IMR-90 (cell line): ENCODE results near the gene RPAP2. TPM values are rescaled to one million over a fixed set of nuclear protein-coding genes. Genes with fewer than 3 reads are reported as not detected.

Experiments used
- ATAC-seq: fragments of 200-7000 bp; cut with Tn5 transposase; 2 replicates; pipeline ENCODE4 v1.9.1; 2020; ENCODE audit warnings: low read depth, mild to moderate bottlenecking, moderate library complexity
- BruUV-seq: library from RNA; stranded (reverse); fragments of 400-500 nt; replicated peaks from 2 replicates; lab custom pipeline; 2021; lab: Mats Ljungman, UMichigan
- CTCF ChIA-PET: fragments of 300-600 bp; formaldehyde crosslinking; extraction: SDS; loops from one replicate; lab custom pipeline; 2021; ENCODE audit warnings: antibody characterized with exemption; lab: Yijun Ruan, JAX
- POLR2A ChIA-PET: fragments of 300-600 bp; sonication (Branson Sonifier 250); formaldehyde crosslinking; loops from one replicate; lab custom pipeline; 2022; ENCODE audit warnings: antibody characterized with exemption; ENCODE audit not compliant: unreplicated experiment; lab: Charles Lee
- DNase-seq: peaks from one replicate; pipeline ENCODE4 v3.0.0; 2013
- H2AFZ ChIP-seq: replicated peaks from 2 replicates; pipeline ENCODE3; 2013; ENCODE audit warnings: low read length, mild to moderate bottlenecking; ENCODE audit not compliant: poor library complexity
- H2AK5ac ChIP-seq: 2 replicates; pipeline ENCODE4 v1.6.1; 2013; ENCODE audit warnings: low read depth, low read length, inconsistent platforms
- H2AK9ac ChIP-seq: replicated peaks from 2 replicates; pipeline ENCODE3; 2013; ENCODE audit warnings: mild to moderate bottlenecking, low read depth, low read length, moderate library complexity; ENCODE audit not compliant: poor library complexity
- H2BK120ac ChIP-seq: 2 replicates; pipeline ENCODE4 v1.6.1; 2013; ENCODE audit warnings: low read depth, low read length, inconsistent platforms
- H2BK15ac ChIP-seq: 3 replicates; pipeline ENCODE4 v1.6.1; 2013; ENCODE audit warnings: low read depth, low read length, inconsistent platforms
- H2BK20ac ChIP-seq: 2 replicates; pipeline ENCODE4 v1.6.1; 2013; ENCODE audit warnings: low read depth, mild to moderate bottlenecking, inconsistent platforms, low read length, moderate library complexity
- H2BK5ac ChIP-seq: 2 replicates; pipeline ENCODE4 v1.6.1; 2013; ENCODE audit warnings: mild to moderate bottlenecking, low read depth, low read length, inconsistent platforms; ENCODE audit not compliant: poor library complexity, severe bottlenecking
- H3K14ac ChIP-seq: replicated peaks from 2 replicates; pipeline ENCODE4 v1.6.1; 2013; ENCODE audit warnings: low read depth, low read length, inconsistent platforms
- H3K18ac ChIP-seq: 2 replicates; pipeline ENCODE4 v1.6.1; 2013; ENCODE audit warnings: low read depth, low read length, control low read depth
- H3K23ac ChIP-seq: 2 replicates; pipeline ENCODE4 v1.6.1; 2013; ENCODE audit warnings: low read depth, low read length, inconsistent platforms
- H3K27ac ChIP-seq: 2 replicates; pipeline ENCODE4 v1.5.1; 2013; ENCODE audit warnings: mild to moderate bottlenecking, control low read depth, low read length; ENCODE audit not compliant: insufficient read depth
- H3K27me3 ChIP-seq: 2 replicates; pipeline ENCODE4 v1.6.1; 2013; ENCODE audit warnings: low read length; ENCODE audit not compliant: control insufficient read depth, insufficient read depth
- H3K36me3 ChIP-seq: 2 replicates; pipeline ENCODE4 v1.6.1; 2013; ENCODE audit warnings: low read length, mixed read lengths; ENCODE audit not compliant: control insufficient read depth, insufficient read depth
- H3K4ac ChIP-seq: 2 replicates; pipeline ENCODE4 v1.6.1; 2013; ENCODE audit warnings: low read depth, low read length, inconsistent platforms
- H3K4me1 ChIP-seq: 2 replicates; pipeline ENCODE4 v1.6.1; 2013; ENCODE audit warnings: low read length, mixed read lengths; ENCODE audit not compliant: control insufficient read depth, insufficient read depth
- H3K4me2 ChIP-seq: 2 replicates; pipeline ENCODE4 v1.6.1; 2013; ENCODE audit warnings: low read depth, mild to moderate bottlenecking, control low read depth, low read length, moderate library complexity
- H3K4me3 ChIP-seq: 2 replicates; pipeline ENCODE4 v1.5.1; 2013; ENCODE audit warnings: low read depth, mild to moderate bottlenecking, control low read depth, low read length, moderate library complexity; ENCODE audit not compliant: insufficient read depth
- H3K56ac ChIP-seq: 2 replicates; pipeline ENCODE4 v1.6.1; 2013; ENCODE audit warnings: low read length, inconsistent platforms; ENCODE audit not compliant: insufficient read depth; ENCODE audit errors: extremely low read depth
- H3K79me1 ChIP-seq, 2 experiments: 2 replicates each; pipeline ENCODE4 v1.6.1; 2013; ENCODE audit warnings: low read length in 2 of 2, inconsistent platforms in 1 of 2, low read depth in 1 of 2
- H3K9ac ChIP-seq: 2 replicates; pipeline ENCODE4 v1.6.1; 2013; ENCODE audit warnings: low read depth, low read length, control low read depth
- H3K9me1 ChIP-seq: 2 replicates; pipeline ENCODE4 v1.6.1; 2013; ENCODE audit warnings: low read length, inconsistent platforms; ENCODE audit not compliant: insufficient read depth
- H3K9me3 ChIP-seq: 2 replicates; pipeline ENCODE4 v1.6.1; 2013; ENCODE audit warnings: low read length; ENCODE audit not compliant: control insufficient read depth, insufficient read depth
- H4K20me1 ChIP-seq: 2 replicates; pipeline ENCODE4 v1.6.1; 2013; ENCODE audit warnings: low read length, inconsistent platforms; ENCODE audit not compliant: insufficient read depth
- H4K5ac ChIP-seq: 2 replicates; pipeline ENCODE4 v1.6.1; 2013; ENCODE audit warnings: mild to moderate bottlenecking, low read depth, low read length, control low read depth
- H4K8ac ChIP-seq, 2 experiments: 2 replicates each; pipeline ENCODE4 v1.6.1; 2013; ENCODE audit warnings: low read depth in 2 of 2, low read length in 2 of 2, control low read depth in 1 of 2, inconsistent platforms in 1 of 2
- H4K91ac ChIP-seq: 2 replicates; pipeline ENCODE4 v1.6.1; 2013; ENCODE audit warnings: low read depth, low read length, inconsistent platforms; ENCODE audit not compliant: insufficient read depth
- BHLHE40 ChIP-seq: fragments of 150-350 bp; IDR thresholded peaks from 2 replicates; pipeline ENCODE4 v1.6.1; 2016; ENCODE audit warnings: mild to moderate bottlenecking, low read depth, low read length
- CEBPB ChIP-seq: IDR thresholded peaks from 2 replicates; pipeline ENCODE4 v1.6.1; 2012; ENCODE audit warnings: low read depth, low read length, improper control_type of control experiment
- CHD1 ChIP-seq: IDR thresholded peaks from 2 replicates; pipeline ENCODE4 v1.6.1; 2012; ENCODE audit warnings: low read depth, low read length, improper control_type of control experiment
- FOS ChIP-seq: fragments of 150-350 bp; IDR thresholded peaks from 2 replicates; pipeline ENCODE4 v1.6.1; 2016; ENCODE audit warnings: low read depth, low read length
- MAFK ChIP-seq: IDR thresholded peaks from 2 replicates; pipeline ENCODE4 v1.6.1; 2012; ENCODE audit warnings: low read depth, low read length, improper control_type of control experiment
- MAZ ChIP-seq: IDR thresholded peaks from 2 replicates; pipeline ENCODE4 v1.6.1; 2012; ENCODE audit warnings: low read depth, mild to moderate bottlenecking, low read length, improper control_type of control experiment, moderate library complexity, borderline replicate concordance
- MXI1 ChIP-seq: IDR thresholded peaks from 2 replicates; pipeline ENCODE4 v1.6.1; 2012; ENCODE audit warnings: low read depth, mild to moderate bottlenecking, low read length, moderate library complexity, borderline replicate concordance
- NFE2L2 ChIP-seq: fragments of 150-350 bp; IDR thresholded peaks from 2 replicates; pipeline ENCODE4 v1.6.1; 2016; ENCODE audit warnings: low read depth, mild to moderate bottlenecking, low read length
- POLR2A ChIP-seq: IDR thresholded peaks from 2 replicates; pipeline ENCODE4 v1.6.1; 2012; ENCODE audit warnings: mild to moderate bottlenecking, low read depth, low read length
- RAD21 ChIP-seq: IDR thresholded peaks from 2 replicates; pipeline ENCODE4 v1.6.1; 2012; ENCODE audit warnings: low read length, improper control_type of control experiment
- RFX5 ChIP-seq: IDR thresholded peaks from 2 replicates; pipeline ENCODE4 v1.8.0; 2012; ENCODE audit warnings: low read depth, mild to moderate bottlenecking, low read length, moderate library complexity
- SMC3 ChIP-seq: fragments of 150-350 bp; IDR thresholded peaks from 2 replicates; pipeline ENCODE4 v1.6.1; 2016; ENCODE audit warnings: low read depth, mild to moderate bottlenecking, antibody characterized with exemption, low read length, moderate library complexity
- WGBS, 2 experiments: methylation state at CpG; one replicate each; pipeline versions ENCODE4 v1.1.5 to v1.1.7; 2013; ENCODE audit warnings: missing lambda C conversion rate in 2 of 2; ENCODE audit not compliant: insufficient read length in 1 of 2; ENCODE audit errors: extremely low coverage in 2 of 2; 5-methylcytosine and 5-hydroxymethylcytosine counted together
- dilution Hi-C: fragments of 300-500 bp; cut with HindIII; formaldehyde crosslinking; loops from one replicate; pipeline ENCODE4 v1.14.3; 2018; ENCODE audit warnings: low sequenced_read_pairs; ENCODE audit not compliant: unreplicated experiment
- in situ Hi-C: fragments of 300-500 bp; cut with MboI; formaldehyde crosslinking; loops from 3 replicates; pipeline ENCODE4 v1.14.3; 2019; ENCODE audit warnings: low sequenced_read_pairs, inconsistent platforms, mixed read lengths
- intact Hi-C: fragments of 100-400 bp; cut with micrococcal nuclease; formaldehyde crosslinking; loops from 2 replicates; pipeline ENCODE4 v1.10.0; 2022
- polyA plus RNA-seq, 3 experiments: library from polyadenylated mRNA; depleted of rRNA; stranded (reverse); fragments of >200 nt; gene quantifications; 2 replicates each; pipeline ENCODE4 v1.2.3, GENCODE V29; 2012; ENCODE audit warnings: low replicate concordance in 1 of 3
- total RNA-seq: library from RNA; depleted of rRNA; stranded (reverse); fragments of >200 nt; gene quantifications from 2 replicates; pipeline ENCODE4 v1.2.3, GENCODE V29; 2012
- TF ChIP-seq, protein P1 (sequence below): fragments of 150-350 bp; IDR thresholded peaks from 2 replicates; pipeline ENCODE4 v1.6.1; 2017; ENCODE audit warnings: mild to moderate bottlenecking, antibody characterized with exemption, low read length, low read depth
- TF ChIP-seq, protein P2 (sequence below): conservative IDR thresholded peaks from 2 replicates; pipeline ENCODE4 v1.5.1; 2012; ENCODE audit warnings: mild to moderate bottlenecking, low read depth, low read length, improper control_type of control experiment

The RPAP2 gene
- total and polyA plus RNA-seq, 2 of the 4 experiments (the other 2 are of a cell fraction) = 7.1 to 13.6 TPM

GRCh38 chr1:92430030-92430429 lies 131.2 kb downstream of the RPAP2 start:
- H3K23ac ChIP-seq = no peak overlapping the region
- BruUV-seq = no TSS peak
- H3K4ac ChIP-seq = no peak overlapping the region
- H3K27ac ChIP-seq = no peak overlapping the region
- no peaks in the 10 kb centered on the region for H3K79me1 ChIP-seq
- no peak overlapping the region for H2BK15ac ChIP-seq
- in situ Hi-C loops (no loop called here), dilution Hi-C loops (no loop called here), intact Hi-C loops (no loop called here)
- H3K18ac ChIP-seq = no peak overlapping the region
- no peak overlapping the region for H2AK9ac ChIP-seq
- ChIA-PET POLR2A (no interaction called here), CTCF (no interaction called here)
- H2AFZ ChIP-seq = no peak overlapping the region
- no CpG with 5 or more reads among the region's 1 CpG for WGBS, 2 experiments
- no peak overlapping the region for H2BK120ac ChIP-seq
- H3K4me3 ChIP-seq = no peak overlapping the region
- H4K91ac ChIP-seq = no peak overlapping the region
- no peaks in the 10 kb centered on the region for H4K20me1 ChIP-seq
- H3K14ac ChIP-seq = no peak overlapping the region
- ATAC-seq = no peak
- no peak overlapping the region for H2AK5ac ChIP-seq
- H3K9me1 ChIP-seq = no peaks in the 10 kb centered on the region
- H4K5ac ChIP-seq = no peak overlapping the region
- no peak overlapping the region for H4K8ac ChIP-seq
- no peak for TF ChIP-seq RFX5
- no peak for TF ChIP-seq MAFK
- TF ChIP-seq CEBPB = no peak
- TF ChIP-seq SMC3 = no peak
- TF ChIP-seq, protein P1, sequence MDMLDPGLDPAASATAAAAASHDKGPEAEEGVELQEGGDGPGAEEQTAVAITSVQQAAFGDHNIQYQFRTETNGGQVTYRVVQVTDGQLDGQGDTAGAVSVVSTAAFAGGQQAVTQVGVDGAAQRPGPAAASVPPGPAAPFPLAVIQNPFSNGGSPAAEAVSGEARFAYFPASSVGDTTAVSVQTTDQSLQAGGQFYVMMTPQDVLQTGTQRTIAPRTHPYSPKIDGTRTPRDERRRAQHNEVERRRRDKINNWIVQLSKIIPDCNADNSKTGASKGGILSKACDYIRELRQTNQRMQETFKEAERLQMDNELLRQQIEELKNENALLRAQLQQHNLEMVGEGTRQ = no peak
- no peak for TF ChIP-seq CHD1
- no peak for TF ChIP-seq FOS
- no peak for TF ChIP-seq MAZ
- no peak for TF ChIP-seq BHLHE40
- no peak for TF ChIP-seq MXI1
- no peak for TF ChIP-seq RAD21
- TF ChIP-seq NFE2L2 = no peak
- TF ChIP-seq, protein P2, sequence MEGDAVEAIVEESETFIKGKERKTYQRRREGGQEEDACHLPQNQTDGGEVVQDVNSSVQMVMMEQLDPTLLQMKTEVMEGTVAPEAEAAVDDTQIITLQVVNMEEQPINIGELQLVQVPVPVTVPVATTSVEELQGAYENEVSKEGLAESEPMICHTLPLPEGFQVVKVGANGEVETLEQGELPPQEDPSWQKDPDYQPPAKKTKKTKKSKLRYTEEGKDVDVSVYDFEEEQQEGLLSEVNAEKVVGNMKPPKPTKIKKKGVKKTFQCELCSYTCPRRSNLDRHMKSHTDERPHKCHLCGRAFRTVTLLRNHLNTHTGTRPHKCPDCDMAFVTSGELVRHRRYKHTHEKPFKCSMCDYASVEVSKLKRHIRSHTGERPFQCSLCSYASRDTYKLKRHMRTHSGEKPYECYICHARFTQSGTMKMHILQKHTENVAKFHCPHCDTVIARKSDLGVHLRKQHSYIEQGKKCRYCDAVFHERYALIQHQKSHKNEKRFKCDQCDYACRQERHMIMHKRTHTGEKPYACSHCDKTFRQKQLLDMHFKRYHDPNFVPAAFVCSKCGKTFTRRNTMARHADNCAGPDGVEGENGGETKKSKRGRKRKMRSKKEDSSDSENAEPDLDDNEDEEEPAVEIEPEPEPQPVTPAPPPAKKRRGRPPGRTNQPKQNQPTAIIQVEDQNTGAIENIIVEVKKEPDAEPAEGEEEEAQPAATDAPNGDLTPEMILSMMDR = no peak
- no peak for TF ChIP-seq POLR2A
- H3K4me1 ChIP-seq = no peaks in the 10 kb centered on the region
- no peak for DNase-seq
- H3K56ac ChIP-seq = no peak overlapping the region
- H3K27me3 ChIP-seq = no peaks in the 10 kb centered on the region; the same call in 1 of the 2 replicates
- H2BK5ac ChIP-seq = no peak overlapping the region
- no peak overlapping the region for H2BK20ac ChIP-seq
- H3K9ac ChIP-seq = no peak overlapping the region
- H3K4me2 ChIP-seq = no peak overlapping the region
- H3K36me3 ChIP-seq = no peaks in the 10 kb centered on the region
- H3K9me3 ChIP-seq = no peaks in the 10 kb centered on the region
